ENCODE measurements around the gene ABCB1. TPM values are rescaled to one million over a fixed set of nuclear protein-coding genes. Genes with fewer than 3 reads are reported as not detected.

Gene ABCB1
- total RNA-seq, 2 experiments from 2014 or later: 8.8 to 8.9 TPM

DNA sequence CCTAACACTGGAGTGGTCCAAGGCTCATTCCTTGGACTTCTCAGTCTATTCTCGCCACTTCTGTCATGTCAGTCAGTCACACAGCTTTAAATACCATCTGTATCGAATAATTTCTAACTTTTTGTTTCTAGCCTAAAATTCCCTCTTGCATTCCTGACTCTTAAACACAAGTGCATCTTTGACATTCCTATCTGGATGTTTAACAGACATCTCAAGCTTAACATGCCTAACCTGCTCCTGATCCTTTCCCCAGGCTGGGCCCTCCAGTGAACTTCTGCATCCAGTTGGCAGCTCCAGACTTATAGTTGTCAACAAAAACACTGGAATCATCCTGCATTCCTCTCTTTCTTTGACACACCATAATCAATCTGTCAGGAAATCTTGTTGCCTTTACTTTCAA is 120.7 kb downstream of the ABCB1 start:
- H3K4me1 Mint-ChIP-seq (ENCODE audit: low read depth): peaks cover 3% of the 10 kb centered on the region
- no peaks in the 10 kb centered on the region for H3K36me3 Mint-ChIP-seq (ENCODE audit: low read depth)
- intact Hi-C loops (cut with micrococcal nuclease): no loop called here
- H3K9me3 Mint-ChIP-seq: no peaks in the 10 kb centered on the region
- TF ChIP-seq, protein P1, sequence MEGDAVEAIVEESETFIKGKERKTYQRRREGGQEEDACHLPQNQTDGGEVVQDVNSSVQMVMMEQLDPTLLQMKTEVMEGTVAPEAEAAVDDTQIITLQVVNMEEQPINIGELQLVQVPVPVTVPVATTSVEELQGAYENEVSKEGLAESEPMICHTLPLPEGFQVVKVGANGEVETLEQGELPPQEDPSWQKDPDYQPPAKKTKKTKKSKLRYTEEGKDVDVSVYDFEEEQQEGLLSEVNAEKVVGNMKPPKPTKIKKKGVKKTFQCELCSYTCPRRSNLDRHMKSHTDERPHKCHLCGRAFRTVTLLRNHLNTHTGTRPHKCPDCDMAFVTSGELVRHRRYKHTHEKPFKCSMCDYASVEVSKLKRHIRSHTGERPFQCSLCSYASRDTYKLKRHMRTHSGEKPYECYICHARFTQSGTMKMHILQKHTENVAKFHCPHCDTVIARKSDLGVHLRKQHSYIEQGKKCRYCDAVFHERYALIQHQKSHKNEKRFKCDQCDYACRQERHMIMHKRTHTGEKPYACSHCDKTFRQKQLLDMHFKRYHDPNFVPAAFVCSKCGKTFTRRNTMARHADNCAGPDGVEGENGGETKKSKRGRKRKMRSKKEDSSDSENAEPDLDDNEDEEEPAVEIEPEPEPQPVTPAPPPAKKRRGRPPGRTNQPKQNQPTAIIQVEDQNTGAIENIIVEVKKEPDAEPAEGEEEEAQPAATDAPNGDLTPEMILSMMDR (IDR thresholded peaks at IDR 0.05): no peak
- DNase-seq (no peak), ATAC-seq (no peak)
- ChIA-PET POLR2A (no interaction called here), CTCF (no interaction called here)
- no peak overlapping the region for H3K4me3 Mint-ChIP-seq
- peaks cover 33% of the 10 kb centered on the region for H3K27me3 Mint-ChIP-seq
- no peak overlapping the region for H3K27ac Mint-ChIP-seq

DNA sequence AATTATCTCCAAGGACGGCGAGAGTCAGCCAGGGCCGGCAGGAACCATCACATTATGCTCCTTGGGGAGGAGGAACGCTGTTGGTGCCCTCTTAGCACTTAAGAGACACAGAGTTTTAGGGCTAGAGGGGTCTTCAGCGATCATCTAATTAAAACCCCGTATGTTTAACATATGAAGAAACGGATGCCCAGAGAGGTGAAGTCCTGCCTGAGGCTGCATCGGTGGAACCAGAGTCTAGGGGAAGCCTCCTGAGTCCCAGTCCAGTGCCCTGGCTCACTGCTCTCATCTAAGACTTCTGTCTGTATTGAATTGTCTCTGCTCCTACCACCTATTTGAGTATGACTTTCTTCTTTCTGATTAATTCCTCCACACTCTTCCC is 124.5 kb downstream of the ABCB1 start:
- intact Hi-C loops (cut with micrococcal nuclease): no loop called here

DNA sequence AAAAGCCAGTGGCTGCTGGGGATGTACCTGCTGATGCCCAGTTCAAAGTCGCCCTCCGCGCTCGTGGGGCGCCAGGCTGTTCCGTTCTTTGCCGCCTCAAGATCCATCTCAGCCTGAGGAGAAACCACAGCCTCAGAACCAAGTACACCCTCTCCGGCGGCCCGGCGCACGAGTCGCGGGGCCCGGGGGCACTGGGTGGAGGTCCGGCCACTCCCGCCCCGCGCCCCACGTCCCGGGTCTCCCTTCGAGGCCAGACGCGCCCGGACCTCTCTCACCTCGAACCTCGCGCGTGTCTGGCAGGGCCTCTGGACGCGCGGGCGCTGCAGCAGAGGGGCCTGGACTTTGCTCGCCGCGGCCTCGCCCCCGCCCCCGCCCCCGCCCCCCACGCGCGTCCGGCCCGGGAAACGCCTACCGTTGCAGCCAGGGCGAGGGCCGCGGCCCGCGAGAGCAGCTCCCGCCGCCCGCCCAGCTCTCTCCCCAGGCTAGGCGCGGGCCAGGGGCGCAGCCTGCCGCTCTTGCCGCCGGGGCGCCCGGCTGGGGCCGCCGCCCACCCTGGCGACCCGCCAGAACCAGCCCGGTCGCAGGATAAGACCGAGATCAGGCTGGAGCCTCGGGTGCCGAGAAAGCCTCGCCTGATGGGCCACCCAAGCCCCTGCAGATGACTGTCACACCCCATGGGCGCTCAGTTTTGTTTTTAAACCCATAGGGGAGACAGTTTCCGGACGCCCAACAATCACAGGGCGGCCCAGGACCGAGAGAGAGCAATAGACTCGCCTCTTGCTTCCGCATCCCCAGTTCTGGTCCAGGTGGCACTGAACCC is 125.1 kb downstream of the ABCB1 start, which contains the start of gene ABCB4:
ABCB4 (minus strand) TSS at position 322 of the 820 bp plus-strand sequence; CDS start at position 107, 215 bp downstream.
- Mint-ChIP-seq H3K9me3 (no peaks in the 10 kb centered on the region), H3K27ac (no peak within 1 kb of the TSS), H3K36me3 (ENCODE audit: low read depth) (no peaks in the 10 kb centered on the region), H3K4me3 (peak within 1 kb of the TSS; percentile 47), H3K27me3 (peaks cover 42% of the 10 kb centered on the region), H3K4me1 (ENCODE audit: low read depth) (peaks cover 12% of the 10 kb centered on the region)
- peak; percentile 17 for ATAC-seq
- ChIA-PET CTCF (no interaction called here), POLR2A (interaction anchor here (0.6 kb wide), 1 partner anchor 400 kb away, joined by 3 read pairs; no protein-coding TSS in a partner anchor)
- TF ChIP-seq, protein P1 (IDR thresholded peaks at IDR 0.05): no peak
- DNase-seq: peak; percentile 14
- intact Hi-C loops (cut with micrococcal nuclease): no loop called here

More for the DNA sequence above, 124.5 kb downstream of the ABCB1 start:
- Mint-ChIP-seq H3K27me3 (peaks cover 41% of the 10 kb centered on the region), H3K36me3 (ENCODE audit: low read depth) (no peaks in the 10 kb centered on the region), H3K27ac (no peak overlapping the region), H3K4me3 (peak overlapping the region; percentile 8), H3K4me1 (ENCODE audit: low read depth) (peaks cover 12% of the 10 kb centered on the region), H3K9me3 (no peaks in the 10 kb centered on the region)
- no peak for ATAC-seq
- CTCF ChIA-PET: no interaction called here
- DNase-seq: no peak
- POLR2A ChIA-PET: no interaction called here
- TF ChIP-seq, protein P1 (IDR thresholded peaks at IDR 0.05): no peak

DNA sequence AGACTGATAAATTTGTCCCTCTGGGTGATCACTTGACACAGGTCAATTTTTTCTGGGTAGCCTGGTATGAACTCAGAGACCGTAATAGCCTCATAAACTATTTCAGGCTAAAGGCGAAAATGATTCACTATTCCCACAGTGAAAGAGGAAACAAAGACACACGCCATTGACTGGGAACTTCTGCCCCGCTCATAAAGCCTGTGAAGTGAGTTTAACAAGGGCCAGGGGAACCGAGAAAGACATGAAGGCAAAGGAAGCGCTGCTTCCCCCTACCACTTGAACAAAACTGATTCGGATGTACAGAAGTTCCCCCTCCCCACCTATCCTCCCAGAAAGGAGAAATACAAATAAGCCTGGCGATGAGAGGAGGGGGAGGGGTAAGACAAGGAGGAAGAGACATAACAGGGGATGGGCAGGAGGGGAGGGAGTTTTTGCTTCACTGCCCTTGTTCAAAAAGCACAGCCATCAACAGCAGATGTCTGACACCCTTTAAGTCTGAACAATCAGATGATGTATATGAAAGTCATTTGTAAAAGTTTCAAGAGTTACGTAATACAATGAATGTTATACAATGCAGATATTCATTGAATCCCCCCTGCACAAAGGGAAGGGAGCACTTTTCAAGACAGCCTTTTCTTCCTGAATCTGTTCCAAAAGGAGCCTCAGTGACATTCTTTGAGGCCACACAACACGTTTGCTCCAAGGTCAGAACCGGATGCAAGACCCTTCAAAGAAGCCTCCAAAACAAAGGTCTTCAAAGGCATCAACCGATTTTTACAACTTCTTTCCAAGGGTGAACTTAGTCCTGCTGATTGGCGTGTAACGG is 125.9 kb downstream of the ABCB1 start:
- ChIA-PET POLR2A (interaction anchor here (0.6 kb wide), 1 partner anchor 401 kb away, joined by 3 read pairs; no protein-coding TSS in a partner anchor), CTCF (no interaction called here)
- Mint-ChIP-seq H3K27me3 (peaks cover 44% of the 10 kb centered on the region), H3K36me3 (ENCODE audit: low read depth) (no peaks in the 10 kb centered on the region), H3K9me3 (no peaks in the 10 kb centered on the region), H3K4me1 (ENCODE audit: low read depth) (peaks cover 12% of the 10 kb centered on the region), H3K4me3 (peak overlapping the region; percentile 47), H3K27ac (no peak overlapping the region)
- peak; percentile 65 for ATAC-seq
- DNase-seq: peak; percentile 5
- TF ChIP-seq, protein P1 (IDR thresholded peaks at IDR 0.05): no peak
- intact Hi-C loops (cut with micrococcal nuclease): no loop called here
